ENCODE measurements around the gene NOLC1. TPM values are rescaled to one million over a fixed set of nuclear protein-coding genes. Genes with fewer than 3 reads are reported as not detected.

The NOLC1 gene
- total and polyA plus RNA-seq, 9 donors = 32.0 to 88.8 (median 50.2) TPM

DNA sequence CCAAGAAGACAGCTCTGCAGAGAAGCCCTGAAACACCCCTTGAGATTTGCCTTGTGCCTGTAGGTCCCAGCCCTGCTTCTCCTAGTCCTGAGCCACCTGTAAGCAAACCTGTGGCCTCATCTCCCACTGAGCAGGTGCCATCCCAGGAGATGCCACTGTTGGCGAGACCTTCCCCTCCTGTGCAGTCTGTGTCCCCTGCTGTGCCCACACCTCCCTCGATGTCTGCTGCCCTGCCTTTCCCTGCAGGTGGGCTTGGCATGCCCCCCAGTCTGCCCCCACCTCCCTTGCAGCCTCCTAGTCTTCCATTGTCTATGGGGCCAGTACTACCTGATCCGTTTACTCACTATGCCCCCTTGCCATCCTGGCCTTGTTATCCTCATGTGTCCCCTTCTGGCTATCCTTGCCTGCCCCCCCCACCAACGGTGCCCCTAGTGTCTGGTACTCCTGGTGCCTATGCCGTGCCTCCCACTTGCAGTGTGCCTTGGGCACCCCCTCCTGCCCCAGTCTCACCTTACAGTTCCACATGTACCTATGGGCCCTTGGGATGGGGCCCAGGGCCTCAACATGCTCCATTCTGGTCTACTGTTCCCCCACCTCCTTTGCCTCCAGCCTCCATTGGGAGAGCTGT, 11.2 kb upstream of the NOLC1 start:
- no peaks in the 10 kb centered on the region for H3K27me3 ChIP-seq
- no peak for DNase-seq
- 77 to 82% (median 80%) methylated on average over 5 of the region's 5 CpGs for WGBS, 3 donors
- no peak overlapping the region for H3K27ac ChIP-seq
- no peaks in the 10 kb centered on the region for H3K9me3 ChIP-seq
- TF ChIP-seq EP300 (IDR thresholded peaks at IDR 0.05) (no peak), POLR2A (IDR thresholded peaks at IDR 0.05) (no peak)
- TF ChIP-seq, protein P1, sequence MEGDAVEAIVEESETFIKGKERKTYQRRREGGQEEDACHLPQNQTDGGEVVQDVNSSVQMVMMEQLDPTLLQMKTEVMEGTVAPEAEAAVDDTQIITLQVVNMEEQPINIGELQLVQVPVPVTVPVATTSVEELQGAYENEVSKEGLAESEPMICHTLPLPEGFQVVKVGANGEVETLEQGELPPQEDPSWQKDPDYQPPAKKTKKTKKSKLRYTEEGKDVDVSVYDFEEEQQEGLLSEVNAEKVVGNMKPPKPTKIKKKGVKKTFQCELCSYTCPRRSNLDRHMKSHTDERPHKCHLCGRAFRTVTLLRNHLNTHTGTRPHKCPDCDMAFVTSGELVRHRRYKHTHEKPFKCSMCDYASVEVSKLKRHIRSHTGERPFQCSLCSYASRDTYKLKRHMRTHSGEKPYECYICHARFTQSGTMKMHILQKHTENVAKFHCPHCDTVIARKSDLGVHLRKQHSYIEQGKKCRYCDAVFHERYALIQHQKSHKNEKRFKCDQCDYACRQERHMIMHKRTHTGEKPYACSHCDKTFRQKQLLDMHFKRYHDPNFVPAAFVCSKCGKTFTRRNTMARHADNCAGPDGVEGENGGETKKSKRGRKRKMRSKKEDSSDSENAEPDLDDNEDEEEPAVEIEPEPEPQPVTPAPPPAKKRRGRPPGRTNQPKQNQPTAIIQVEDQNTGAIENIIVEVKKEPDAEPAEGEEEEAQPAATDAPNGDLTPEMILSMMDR (IDR thresholded peaks at IDR 0.05) = no peak
- H3K4me1 ChIP-seq (ENCODE audit: insufficient read depth) = peaks cover 3% of the 10 kb centered on the region
- no peak overlapping the region for H3K4me3 ChIP-seq
- intact Hi-C loops (cut with DNase I) = no loop called here
- H3K36me3 ChIP-seq = no peaks in the 10 kb centered on the region

DNA sequence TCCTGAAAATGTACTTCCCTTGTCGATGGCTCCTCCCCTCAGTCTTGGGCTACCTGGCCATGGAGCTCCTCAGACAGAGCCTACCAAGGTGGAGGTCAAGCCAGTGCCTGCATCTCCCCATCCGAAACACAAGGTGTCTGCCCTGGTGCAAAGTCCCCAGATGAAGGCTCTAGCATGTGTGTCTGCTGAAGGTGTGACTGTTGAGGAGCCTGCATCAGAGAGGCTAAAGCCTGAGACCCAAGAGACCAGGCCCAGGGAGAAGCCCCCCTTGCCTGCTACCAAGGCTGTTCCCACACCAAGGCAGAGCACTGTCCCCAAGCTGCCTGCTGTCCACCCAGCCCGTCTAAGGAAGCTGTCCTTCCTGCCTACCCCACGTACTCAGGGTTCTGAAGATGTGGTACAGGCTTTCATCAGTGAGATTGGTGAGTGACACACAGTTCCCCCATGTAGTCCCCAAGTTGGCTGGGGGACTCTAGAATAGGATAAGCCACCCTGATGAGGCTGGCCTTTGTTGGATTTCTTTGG, 10.5 kb upstream of the NOLC1 start:
- Histone ChIP-seq H3K4me3 (no peak overlapping the region), H3K27ac (no peak overlapping the region), H3K27me3 (no peaks in the 10 kb centered on the region), H3K9me3 (no peaks in the 10 kb centered on the region), H3K36me3 (no peaks in the 10 kb centered on the region), H3K4me1 (ENCODE audit: insufficient read depth) (peaks cover 2% of the 10 kb centered on the region)
- peak in 1 of 5 donors; percentile 10 for DNase-seq
- TF ChIP-seq, protein P1 (IDR thresholded peaks at IDR 0.05) = no peak
- TF ChIP-seq EP300 (IDR thresholded peaks at IDR 0.05) (no peak), POLR2A (IDR thresholded peaks at IDR 0.05) (no peak)
- WGBS, 3 donors = 80 to 90% (median 87%) methylated on average over 4 of the region's 4 CpGs
- intact Hi-C loops (cut with DNase I) = no loop called here

DNA sequence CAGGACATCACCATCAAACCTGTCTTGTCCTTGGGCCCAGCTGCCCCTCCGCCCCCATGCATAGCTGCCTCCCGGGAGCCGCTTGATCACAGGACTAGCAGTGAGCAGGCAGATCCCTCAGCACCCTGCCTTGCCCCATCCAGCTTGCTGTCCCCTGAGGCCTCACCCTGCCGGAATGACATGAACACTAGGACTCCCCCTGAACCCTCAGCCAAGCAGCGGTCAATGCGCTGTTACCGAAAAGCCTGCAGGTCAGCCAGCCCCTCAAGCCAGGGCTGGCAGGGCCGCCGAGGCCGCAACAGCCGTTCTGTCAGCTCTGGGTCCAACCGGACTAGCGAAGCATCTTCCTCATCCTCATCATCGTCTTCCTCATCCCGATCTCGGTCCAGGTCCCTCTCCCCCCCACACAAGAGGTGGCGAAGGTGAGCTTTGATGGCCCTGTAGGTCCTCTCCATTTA, 5.2 kb upstream of the NOLC1 start:
- Histone ChIP-seq H3K27ac (no peak overlapping the region), H3K36me3 (no peaks in the 10 kb centered on the region), H3K27me3 (no peaks in the 10 kb centered on the region), H3K9me3 (no peaks in the 10 kb centered on the region), H3K4me3 (no peak overlapping the region), H3K4me1 (ENCODE audit: insufficient read depth) (peaks cover 3% of the 10 kb centered on the region)
- WGBS, 3 donors = 85 to 88% (median 86%) methylated on average over 17 of the region's 17 CpGs
- intact Hi-C loops (cut with DNase I) = no loop called here
- no peak for TF ChIP-seq EP300 (IDR thresholded peaks at IDR 0.05)
- TF ChIP-seq, protein P1 (IDR thresholded peaks at IDR 0.05) = no peak
- TF ChIP-seq POLR2A (IDR thresholded peaks at IDR 0.05) = no peak
- DNase-seq = no peak

DNA sequence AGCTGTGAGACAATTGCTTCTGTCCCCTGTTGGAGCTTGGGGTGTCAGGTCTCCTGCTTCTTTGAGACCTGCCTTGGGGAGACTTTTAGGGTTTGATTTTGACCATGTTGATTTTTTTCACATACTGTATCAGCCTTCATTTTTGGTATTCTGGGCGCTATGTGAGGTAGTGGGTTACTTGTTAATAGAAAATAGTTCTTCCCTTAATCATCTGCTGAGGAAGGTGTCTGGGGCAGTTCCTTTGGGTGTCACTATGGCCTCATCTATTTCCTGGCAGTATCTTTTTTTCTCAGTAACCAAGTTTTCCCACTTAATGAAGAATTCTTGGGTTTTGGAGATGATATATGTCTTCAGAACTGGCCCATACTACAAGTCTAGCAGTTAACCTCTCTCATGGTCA, 4.6 kb upstream of the NOLC1 start:
- Histone ChIP-seq H3K9me3 (no peaks in the 10 kb centered on the region), H3K4me3 (no peak overlapping the region), H3K27me3 (no peaks in the 10 kb centered on the region), H3K36me3 (no peaks in the 10 kb centered on the region), H3K27ac (no peak overlapping the region), H3K4me1 (ENCODE audit: insufficient read depth) (peaks cover 3% of the 10 kb centered on the region)
- TF ChIP-seq, protein P1 (IDR thresholded peaks at IDR 0.05) = no peak
- TF ChIP-seq POLR2A (IDR thresholded peaks at IDR 0.05) = no peak
- TF ChIP-seq EP300 (IDR thresholded peaks at IDR 0.05) = no peak
- intact Hi-C loops (cut with DNase I) = no loop called here
- no peak for DNase-seq
- WGBS, 3 donors = 94 to 100% (median 98%) methylated on average over 1 of the region's 1 CpG
